ENCODE data around the gene STXBP4. TPM values are rescaled to one million over a fixed set of nuclear protein-coding genes. Genes with fewer than 3 reads are reported as not detected.

Gene STXBP4
- polyA plus RNA-seq, 1 donor (not counting 4 experiments of a cell fraction or from before 2014, with no cell fraction given) = 4.2 TPM

- DNase-seq (ENCODE audit: low read depth, low spot score) (no peak), FAIRE-seq (no peak)
- no peaks in the 10 kb centered on the region for H3K79me2 ChIP-seq (ENCODE audit: control insufficient read depth, insufficient read depth, low read length)
- H3K9me1 ChIP-seq (ENCODE audit: control insufficient read depth, extremely low read depth, insufficient read depth, low read length) = no peaks in the 10 kb centered on the region
- no peak for TF ChIP-seq EZH2 (IDR thresholded peaks at IDR 0.05; ENCODE audit: low read length)
- TF ChIP-seq CTCF (optimal IDR thresholded peaks at IDR 0.05 in 1 of 3, IDR thresholded peaks at IDR 0.05 in 1 of 3, conservative IDR thresholded peaks at IDR 0.05 in 1 of 3; ENCODE audit: extremely low read depth in 1 of 3, insufficient read depth in 2 of 3, low read length in 3 of 3) = no peak
- no peaks in the 10 kb centered on the region for H3K9me3 ChIP-seq (ENCODE audit: control insufficient read depth, low read depth, low read length)
- no peaks in the 10 kb centered on the region for H3K27me3 ChIP-seq (ENCODE audit: control insufficient read depth, extremely low read depth, insufficient read depth, low read length)
- H3K4me3 ChIP-seq (ENCODE audit: control insufficient read depth in 2 of 3, extremely low read depth in 1 of 3, insufficient read depth in 2 of 3, low read depth in 1 of 3, low read length in 3 of 3) = no peak overlapping the region
- no peak overlapping the region for H3K27ac ChIP-seq (ENCODE audit: control insufficient read depth, insufficient read depth, low read length)
- H3K4me1 ChIP-seq (ENCODE audit: control insufficient read depth, extremely low read depth, insufficient read depth, low read length) = no peaks in the 10 kb centered on the region
- H3K9ac ChIP-seq (ENCODE audit: control insufficient read depth, extremely low read depth, insufficient read depth, low read length) = no peak overlapping the region
- dilution Hi-C loops (cut with MboI; ENCODE audit: extremely low pct_ligation_motif_present, low sequenced_read_pairs) = no loop called here
- no peak overlapping the region for H3K4me2 ChIP-seq (ENCODE audit: control insufficient read depth, extremely low read depth, insufficient read depth, low read depth, low read length)
- H3K36me3 ChIP-seq (ENCODE audit: control insufficient read depth in 2 of 2, extremely low read depth in 1 of 2, insufficient read depth in 2 of 2, low read length in 2 of 2) = no peaks in the 10 kb centered on the region
- no peaks in the 10 kb centered on the region for H4K20me1 ChIP-seq (ENCODE audit: control insufficient read depth, extremely low read depth, insufficient read depth, low read length)
- H2AFZ ChIP-seq (ENCODE audit: control insufficient read depth, low read length) = no peak overlapping the region
Measured at GRCh38 chr17:55144518-55144917, 176.0 kb downstream of the STXBP4 start.

GRCh38 chr17:55149485-55149884 is 180.9 kb downstream of the STXBP4 start:
- no peaks in the 10 kb centered on the region for H3K36me3 ChIP-seq (ENCODE audit: control insufficient read depth in 2 of 2, extremely low read depth in 1 of 2, insufficient read depth in 2 of 2, low read length in 2 of 2)
- H3K4me1 ChIP-seq (ENCODE audit: control insufficient read depth, extremely low read depth, insufficient read depth, low read length) = peaks cover 2% of the 10 kb centered on the region
- H4K20me1 ChIP-seq (ENCODE audit: control insufficient read depth, extremely low read depth, insufficient read depth, low read length) = no peaks in the 10 kb centered on the region
- H3K9ac ChIP-seq (ENCODE audit: control insufficient read depth, extremely low read depth, insufficient read depth, low read length) = no peak overlapping the region
- TF ChIP-seq EZH2 (IDR thresholded peaks at IDR 0.05; ENCODE audit: low read length) (no peak), CTCF (optimal IDR thresholded peaks at IDR 0.05 in 1 of 3, IDR thresholded peaks at IDR 0.05 in 1 of 3, conservative IDR thresholded peaks at IDR 0.05 in 1 of 3; ENCODE audit: extremely low read depth in 1 of 3, insufficient read depth in 2 of 3, low read length in 3 of 3) (no peak)
- H3K4me3 ChIP-seq (ENCODE audit: control insufficient read depth in 2 of 3, extremely low read depth in 1 of 3, insufficient read depth in 2 of 3, low read depth in 1 of 3, low read length in 3 of 3) = no peak overlapping the region
- H3K9me1 ChIP-seq (ENCODE audit: control insufficient read depth, extremely low read depth, insufficient read depth, low read length) = no peaks in the 10 kb centered on the region
- H3K4me2 ChIP-seq (ENCODE audit: control insufficient read depth, extremely low read depth, insufficient read depth, low read depth, low read length) = no peak overlapping the region
- H3K27ac ChIP-seq (ENCODE audit: control insufficient read depth, insufficient read depth, low read length) = no peak overlapping the region
- no peaks in the 10 kb centered on the region for H3K27me3 ChIP-seq (ENCODE audit: control insufficient read depth, extremely low read depth, insufficient read depth, low read length)
- H2AFZ ChIP-seq (ENCODE audit: control insufficient read depth, low read length) = no peak overlapping the region
- dilution Hi-C loops (cut with MboI; ENCODE audit: extremely low pct_ligation_motif_present, low sequenced_read_pairs) = no loop called here
- H3K79me2 ChIP-seq (ENCODE audit: control insufficient read depth, insufficient read depth, low read length) = no peaks in the 10 kb centered on the region
- no peaks in the 10 kb centered on the region for H3K9me3 ChIP-seq (ENCODE audit: control insufficient read depth, low read depth, low read length)
- DNase-seq (ENCODE audit: low read depth, low spot score) (no peak), FAIRE-seq (no peak)
